ENCODE results near the gene RALGAPA2. TPM values are rescaled to one million over a fixed set of nuclear protein-coding genes. Genes with fewer than 3 reads are reported as not detected.

Gene RALGAPA2
- total and polyA plus RNA-seq, 2 donors from 2014 or later, result 5.9 to 66.7 TPM

- no peak overlapping the region for H3K4me3 ChIP-seq (ENCODE audit: low read length in 3 of 3)
Measured at GRCh38 chr20:20721489-20721888, 9.0 kb upstream of the RALGAPA2 start.

GRCh38 chr20:20720158-20720557, 7.7 kb upstream of the RALGAPA2 start:
- Histone ChIP-seq H3K4me1 (ENCODE audit: control insufficient read depth in 2 of 3, insufficient read depth in 2 of 3, low read depth in 1 of 3, low read length in 3 of 3) (no peaks in the 10 kb centered on the region), H3K4me3 (ENCODE audit: low read length in 3 of 3) (no peak overlapping the region), H3K9ac (ENCODE audit: low read length in 3 of 3) (no peak overlapping the region), H3K27me3 (ENCODE audit: control insufficient read depth, insufficient read depth, low read length) (no peaks in the 10 kb centered on the region), H3K27ac (ENCODE audit: low read depth in 2 of 2, low read length in 2 of 2) (no peak overlapping the region), H3K36me3 (ENCODE audit: control insufficient read depth in 2 of 3, insufficient read depth in 3 of 3, low read length in 3 of 3) (no peaks in the 10 kb centered on the region), H3K9me3 (ENCODE audit: control insufficient read depth in 2 of 3, insufficient read depth in 1 of 3, low read length in 3 of 3) (no peaks in the 10 kb centered on the region)
- FAIRE-seq (no peak), DNase-seq (no peak)
- intact Hi-C loops (cut with DNase I), result no loop called here
- TF ChIP-seq CTCF (IDR thresholded peaks at IDR 0.05; ENCODE audit: borderline replicate concordance, extremely low read depth, insufficient read depth), result no peak

More at GRCh38 chr20:20721489-20721888, 9.0 kb upstream of the RALGAPA2 start:
- no peaks in the 10 kb centered on the region for H3K4me1 ChIP-seq (ENCODE audit: control insufficient read depth in 2 of 3, insufficient read depth in 2 of 3, low read depth in 1 of 3, low read length in 3 of 3)
- FAIRE-seq, result no peak
- intact Hi-C loops (cut with DNase I), result no loop called here
- no peaks in the 10 kb centered on the region for H3K9me3 ChIP-seq (ENCODE audit: control insufficient read depth in 2 of 3, insufficient read depth in 1 of 3, low read length in 3 of 3)
- H3K9ac ChIP-seq (ENCODE audit: low read length in 3 of 3), result no peak overlapping the region
- TF ChIP-seq CTCF (IDR thresholded peaks at IDR 0.05; ENCODE audit: borderline replicate concordance, extremely low read depth, insufficient read depth), result no peak
- H3K27ac ChIP-seq (ENCODE audit: low read depth in 2 of 2, low read length in 2 of 2), result no peak overlapping the region
- DNase-seq, result no peak
- H3K27me3 ChIP-seq (ENCODE audit: control insufficient read depth, insufficient read depth, low read length), result no peaks in the 10 kb centered on the region
- no peaks in the 10 kb centered on the region for H3K36me3 ChIP-seq (ENCODE audit: control insufficient read depth in 2 of 3, insufficient read depth in 3 of 3, low read length in 3 of 3)

GRCh38 chr20:20719411-20719810, 7.0 kb upstream of the RALGAPA2 start:
- TF ChIP-seq CTCF (IDR thresholded peaks at IDR 0.05; ENCODE audit: borderline replicate concordance, extremely low read depth, insufficient read depth), result no peak
- Histone ChIP-seq H3K27ac (ENCODE audit: low read depth in 2 of 2, low read length in 2 of 2) (no peak overlapping the region), H3K9me3 (ENCODE audit: control insufficient read depth in 2 of 3, insufficient read depth in 1 of 3, low read length in 3 of 3) (no peaks in the 10 kb centered on the region), H3K4me1 (ENCODE audit: control insufficient read depth in 2 of 3, insufficient read depth in 2 of 3, low read depth in 1 of 3, low read length in 3 of 3) (no peaks in the 10 kb centered on the region), H3K27me3 (ENCODE audit: control insufficient read depth, insufficient read depth, low read length) (no peaks in the 10 kb centered on the region), H3K4me3 (ENCODE audit: low read length in 3 of 3) (no peak overlapping the region), H3K9ac (ENCODE audit: low read length in 3 of 3) (no peak overlapping the region), H3K36me3 (ENCODE audit: control insufficient read depth in 2 of 3, insufficient read depth in 3 of 3, low read length in 3 of 3) (no peaks in the 10 kb centered on the region)
- no peak for DNase-seq
- FAIRE-seq, result no peak
- intact Hi-C loops (cut with DNase I), result no loop called here

- peak in 1 of 5 donors; percentile 71 for DNase-seq
- H3K27me3 ChIP-seq (ENCODE audit: control insufficient read depth, insufficient read depth, low read length), result no peaks in the 10 kb centered on the region
- peak overlapping the region; percentile 59 to 75 (median 62) for H3K4me3 ChIP-seq (ENCODE audit: low read length in 3 of 3)
Measured at GRCh38 chr20:20713244-20713765, 861 bp upstream of the RALGAPA2 start.

More at GRCh38 chr20:20713244-20713765, 861 bp upstream of the RALGAPA2 start:
- Histone ChIP-seq H3K27ac (ENCODE audit: low read depth in 2 of 2, low read length in 2 of 2) (peak overlapping the region; percentile 20 to 51), H3K4me1 (ENCODE audit: control insufficient read depth in 2 of 3, insufficient read depth in 2 of 3, low read depth in 1 of 3, low read length in 3 of 3) (peaks cover 0 to 10% (median 2%) of the 10 kb centered on the region in 3 donors), H3K9me3 (ENCODE audit: control insufficient read depth in 2 of 3, insufficient read depth in 1 of 3, low read length in 3 of 3) (no peaks in the 10 kb centered on the region), H3K9ac (ENCODE audit: low read length in 3 of 3) (peak overlapping the region in 2 of 3 donors; percentile 52 to 57), H3K36me3 (ENCODE audit: control insufficient read depth in 2 of 3, insufficient read depth in 3 of 3, low read length in 3 of 3) (no peaks in the 10 kb centered on the region)
- intact Hi-C loops (cut with DNase I), result no loop called here
- no peak for FAIRE-seq
- TF ChIP-seq CTCF (IDR thresholded peaks at IDR 0.05; ENCODE audit: borderline replicate concordance, extremely low read depth, insufficient read depth), result no peak

Data from kidney (tissue), 14 donors.